MV-4-11 (cell line): ENCODE results near the gene IFNA4.
A peak's percentile ranks its signal among the peaks of the same experiment; 100 is the strongest.
"Not testable (repeated sequence)": the region's sequence is repeated elsewhere in the genome, so short reads cannot be mapped to it uniquely, and the experiment has no call there.

Source experiments
- DNase-seq: peaks from one replicate; lab custom pipeline; 2025; lab: John Stamatoyannopoulos, UW

The IFNA4 gene

GRCh38 chr9:21187487-21187886 is at the start of gene IFNA4:
IFNA4 (minus strand) TSS chr9:21187587; CDS start chr9:21187531, 56 bp downstream.
- DNase-seq: not testable (repeated sequence)

- DNase-seq: not testable (repeated sequence)
These were observed 49.0 kb upstream of the IFNA4 start for GRCh38 chr9:21236360-21236714.

GRCh38 chr9:21235468-21236359 is 48.3 kb upstream of the IFNA4 start:
- peak; percentile 81 for DNase-seq

GRCh38 chr9:21234153-21234687 is 46.8 kb upstream of the IFNA4 start:
- no peak for DNase-seq

GRCh38 chr9:21233258-21233657 is 45.9 kb upstream of the IFNA4 start:
- DNase-seq: no peak

GRCh38 chr9:21228122-21228521 is 40.7 kb upstream of the IFNA4 start, which contains the start of gene IFNA17:
IFNA17 (minus strand) TSS chr9:21228222; CDS start chr9:21228173, 49 bp downstream.
- DNase-seq: no peak

- not testable (repeated sequence) for DNase-seq
These were observed 29.8 kb upstream of the IFNA4 start, which contains the start of gene IFNA16 for GRCh38 chr9:21217211-21217610. IFNA16 (minus strand) TSS chr9:21217311; CDS start chr9:21217305, 6 bp downstream.

GRCh38 chr9:21213411-21214326 is 26.3 kb upstream of the IFNA4 start:
- DNase-seq: peak; percentile 70

GRCh38 chr9:21212160-21212559 is 24.8 kb upstream of the IFNA4 start:
- DNase-seq: not testable (repeated sequence)

- DNase-seq: not testable (repeated sequence)
These were observed 23.4 kb upstream of the IFNA4 start for GRCh38 chr9:21210782-21211181.

GRCh38 chr9:21210311-21210710 is 22.9 kb upstream of the IFNA4 start:
- no peak for DNase-seq

GRCh38 chr9:21207043-21207442 is 19.7 kb upstream of the IFNA4 start, which contains the start of gene IFNA10:
IFNA10 (minus strand) TSS chr9:21207143; CDS start chr9:21207097, 46 bp downstream.
- not testable (repeated sequence) for DNase-seq

GRCh38 chr9:21205204-21205603 is 17.8 kb upstream of the IFNA4 start:
- DNase-seq: no peak

GRCh38 chr9:21202105-21202504 is 14.7 kb upstream of the IFNA4 start, which contains the start of gene IFNA7:
IFNA7 (minus strand) TSS chr9:21202205; CDS start chr9:21202165, 40 bp downstream.
- DNase-seq: not testable (repeated sequence)

GRCh38 chr9:21194867-21195776 is 7.7 kb upstream of the IFNA4 start:
- DNase-seq: peak; percentile 70

- DNase-seq: peak; percentile 72
These were observed 4.3 kb downstream of the IFNA4 start for GRCh38 chr9:21182810-21183736.

- no peak for DNase-seq
These were observed 12.7 kb downstream of the IFNA4 start for GRCh38 chr9:21174671-21175070.

- no peak for DNase-seq
These were observed 15.2 kb downstream of the IFNA4 start for GRCh38 chr9:21172156-21172555.

GRCh38 chr9:21171351-21171750 is 16.0 kb downstream of the IFNA4 start:
- no peak for DNase-seq

GRCh38 chr9:21166560-21166959 is 20.8 kb downstream of the IFNA4 start, which contains the start of gene IFNA21:
IFNA21 (minus strand) TSS chr9:21166660; CDS start chr9:21166612, 48 bp downstream.
- not testable (repeated sequence) for DNase-seq
